Natural killer cell (primary cell): Measurements from ENCODE around the gene PRSS53. TPM values are rescaled to one million over a fixed set of nuclear protein-coding genes. Genes with fewer than 3 reads are reported as not detected.

Experiments used
- ATAC-seq, 3 donors: fragments of 150-1000 bp in 2 of 3; fragments of 200-7000 bp in 1 of 3; cut with Tn5 transposase; 1 replicate in 1 of 3; 2 replicates in 2 of 3; pipeline ENCODE4 v1.10.0; 2021; ENCODE audit warnings: mild to moderate bottlenecking in 2 of 3, moderate library complexity in 2 of 3
- DNase-seq, 2 donors: peaks; one replicate each; pipeline versions ENCODE4 v3.0.0 to v3.0.0-alpha.2; 2013 to 2021; ENCODE audit warnings: mixed read lengths in 1 of 2
- H3K27ac ChIP-seq: one replicate; pipeline ENCODE4 v1.5.1; 2013; ENCODE audit warnings: mild to moderate bottlenecking, low read length
- H3K27me3 ChIP-seq: one replicate; pipeline ENCODE4 v1.6.1; 2013; ENCODE audit warnings: low read length; ENCODE audit not compliant: control insufficient read depth, insufficient read depth
- H3K36me3 ChIP-seq: one replicate; pipeline ENCODE4 v1.6.1; 2013; ENCODE audit warnings: low read length; ENCODE audit not compliant: control insufficient read depth, insufficient read depth
- H3K4me1 ChIP-seq: one replicate; pipeline ENCODE4 v1.6.1; 2013; ENCODE audit warnings: low read length; ENCODE audit not compliant: control insufficient read depth, insufficient read depth
- H3K4me3 ChIP-seq: one replicate; pipeline ENCODE4 v1.5.1; 2013; ENCODE audit warnings: low read length
- H3K9me3 ChIP-seq: one replicate; pipeline ENCODE4 v1.6.1; 2013; ENCODE audit warnings: low read length; ENCODE audit not compliant: control insufficient read depth, insufficient read depth
- H3K27ac Mint-ChIP-seq, 2 donors: one replicate each; pipeline ENCODE4 v1.8.0; 2022; ENCODE audit warnings: mild to moderate bottlenecking in 2 of 2, mixed read lengths in 2 of 2, moderate library complexity in 1 of 2
- H3K27me3 Mint-ChIP-seq, 2 donors: one replicate each; pipeline ENCODE4 v1.8.0; 2022; ENCODE audit warnings: low read depth in 2 of 2, mixed read lengths in 2 of 2
- H3K36me3 Mint-ChIP-seq: one replicate; pipeline ENCODE4 v1.8.0; 2022; ENCODE audit warnings: mixed read lengths
- H3K4me1 Mint-ChIP-seq, 2 donors: one replicate each; pipeline ENCODE4 v1.8.0; 2022; ENCODE audit warnings: mixed read lengths in 2 of 2
- H3K4me3 Mint-ChIP-seq: one replicate; pipeline ENCODE4 v1.8.0; 2022; ENCODE audit warnings: mild to moderate bottlenecking, moderate library complexity, mixed read lengths
- H3K9me3 Mint-ChIP-seq, 2 donors: one replicate each; pipeline ENCODE4 v1.8.0; 2022; ENCODE audit warnings: mixed read lengths in 2 of 2
- CTCF ChIP-seq: fragments of 200-600 bp; IDR thresholded peaks from one replicate; pipeline ENCODE4 v1.8.0; 2022; ENCODE audit warnings: antibody characterized with exemption
- WGBS: methylation state at CpG from one replicate; pipeline ENCODE4 v1.1.7; 2013; ENCODE audit warnings: missing lambda C conversion rate; ENCODE audit not compliant: insufficient coverage; 5-methylcytosine and 5-hydroxymethylcytosine counted together
- intact Hi-C: fragments of 100-400 bp; cut with micrococcal nuclease; formaldehyde crosslinking; loops from one replicate; pipeline ENCODE4 v1.14.2; 2022
- total RNA-seq, 4 donors: library from RNA; stranded (reverse); fragments of 120-200 nt in 1 of 4; gene quantifications; one replicate each; pipeline versions ENCODE4 v1.2.3 to v1.2.4, GENCODE V29; 2013 to 2022

PRSS53 gene
- total RNA-seq, 3 donors from 2014 or later (not counting 1 experiment from before 2014, with no cell fraction given) = 4.3 to 7.4 (median 5.1) TPM

GRCh38 chr16:31078597-31079341, 10.0 kb downstream of the PRSS53 start:
- Mint-ChIP-seq H3K4me1 (peaks cover 41 to 63% of the 10 kb centered on the region in 2 donors), H3K9me3 (no peaks in the 10 kb centered on the region), H3K27me3 (no peaks in the 10 kb centered on the region), H3K4me3 (peak overlapping the region; percentile 25), H3K36me3 (peaks cover 7% of the 10 kb centered on the region), H3K27ac (peak overlapping the region; percentile 46 to 65)
- ATAC-seq = no peak
- peaks cover 67% of the 10 kb centered on the region for H3K36me3 ChIP-seq
- WGBS = 93% methylated on average over 15 of the region's 15 CpGs
- H3K9me3 ChIP-seq = no peaks in the 10 kb centered on the region
- H3K27ac ChIP-seq = no peak overlapping the region
- no peak for DNase-seq
- intact Hi-C loops = no loop called here
- TF ChIP-seq CTCF = no peak
- H3K27me3 ChIP-seq = no peaks in the 10 kb centered on the region
- no peak overlapping the region for H3K4me3 ChIP-seq
- H3K4me1 ChIP-seq = peaks cover 46% of the 10 kb centered on the region

- Mint-ChIP-seq H3K27me3 (no peaks in the 10 kb centered on the region), H3K36me3 (peaks cover 7% of the 10 kb centered on the region), H3K27ac (peak overlapping the region; percentile 46 to 65), H3K4me1 (peaks cover 43 to 65% of the 10 kb centered on the region in 2 donors), H3K4me3 (peak overlapping the region; percentile 25), H3K9me3 (no peaks in the 10 kb centered on the region)
- Histone ChIP-seq H3K27ac (no peak overlapping the region), H3K27me3 (no peaks in the 10 kb centered on the region), H3K4me3 (no peak overlapping the region), H3K9me3 (no peaks in the 10 kb centered on the region), H3K4me1 (peaks cover 48% of the 10 kb centered on the region), H3K36me3 (peaks cover 61% of the 10 kb centered on the region)
- intact Hi-C loops = no loop called here
- no peak for ATAC-seq
- TF ChIP-seq CTCF = no peak
- no peak for DNase-seq
- 92% methylated on average over 30 of the region's 30 CpGs for WGBS
Observed at GRCh38 chr16:31077592-31078396, 10.9 kb downstream of the PRSS53 start.

GRCh38 chr16:31077024-31077423, 11.7 kb downstream of the PRSS53 start:
- intact Hi-C loops = no loop called here
- DNase-seq = no peak
- Mint-ChIP-seq H3K4me3 (no peak overlapping the region), H3K27ac (no peak overlapping the region), H3K4me1 (peaks cover 46 to 68% of the 10 kb centered on the region in 2 donors), H3K27me3 (no peaks in the 10 kb centered on the region), H3K36me3 (peaks cover 7% of the 10 kb centered on the region), H3K9me3 (no peaks in the 10 kb centered on the region)
- WGBS = 97% methylated on average over 13 of the region's 13 CpGs
- H3K27me3 ChIP-seq = no peaks in the 10 kb centered on the region
- H3K9me3 ChIP-seq = no peaks in the 10 kb centered on the region
- no peak overlapping the region for H3K4me3 ChIP-seq
- ATAC-seq = no peak
- TF ChIP-seq CTCF = no peak
- no peak overlapping the region for H3K27ac ChIP-seq
- H3K4me1 ChIP-seq = peaks cover 55% of the 10 kb centered on the region
- H3K36me3 ChIP-seq = peaks cover 54% of the 10 kb centered on the region
